HL-60 (cell line): Measurements from ENCODE around the gene C19orf73.
"Not testable (repeated sequence)": the region's sequence is repeated elsewhere in the genome, so short reads cannot be mapped to it uniquely, and the experiment has no call there.

Experiments used
- CTCF ChIP-seq: IDR thresholded peaks from one replicate; pipeline ENCODE4 v1.5.1; 2011; ENCODE audit warnings: low read length, control low read depth, inconsistent platforms; ENCODE audit not compliant: insufficient read depth
- GABPA ChIP-seq: IDR thresholded peaks from 2 replicates; pipeline ENCODE4 v1.6.1; 2012; ENCODE audit warnings: low read depth
- POLR2AphosphoS5 ChIP-seq: IDR thresholded peaks from 2 replicates; pipeline ENCODE4 v1.6.1; 2012; ENCODE audit warnings: low read depth
- REST ChIP-seq: IDR thresholded peaks from 2 replicates; pipeline ENCODE4 v1.6.1; 2012; ENCODE audit warnings: low read depth; ENCODE audit not compliant: insufficient replicate concordance

GRCh38 chr19:49074869-49075268, 44.1 kb downstream of the C19orf73 start:
- TF ChIP-seq POLR2AphosphoS5, CTCF, GABPA, REST: not testable (repeated sequence)
